ENCODE results near the gene AFF3.

DNA sequence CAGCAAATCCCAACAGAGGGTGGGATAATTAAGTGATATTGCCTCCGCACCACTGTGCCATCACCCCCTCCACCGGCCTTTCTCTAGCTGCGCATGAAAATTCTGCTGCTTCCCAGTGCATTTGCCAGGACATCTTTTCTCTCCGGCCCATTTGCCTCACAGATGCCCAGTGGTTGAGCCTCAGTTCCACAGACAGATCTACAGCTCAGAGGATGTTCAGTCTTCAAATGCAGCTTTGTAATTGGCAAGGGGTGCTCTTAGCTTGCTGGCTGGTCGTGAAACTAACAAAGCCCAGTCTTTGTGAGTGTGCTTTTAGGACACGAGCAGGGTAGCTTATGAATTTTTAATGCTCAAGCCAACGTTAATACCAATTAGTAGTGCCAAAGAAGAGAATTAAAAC lies 399.2 kb downstream of the AFF3 start:
- TF ChIP-seq, protein P1, sequence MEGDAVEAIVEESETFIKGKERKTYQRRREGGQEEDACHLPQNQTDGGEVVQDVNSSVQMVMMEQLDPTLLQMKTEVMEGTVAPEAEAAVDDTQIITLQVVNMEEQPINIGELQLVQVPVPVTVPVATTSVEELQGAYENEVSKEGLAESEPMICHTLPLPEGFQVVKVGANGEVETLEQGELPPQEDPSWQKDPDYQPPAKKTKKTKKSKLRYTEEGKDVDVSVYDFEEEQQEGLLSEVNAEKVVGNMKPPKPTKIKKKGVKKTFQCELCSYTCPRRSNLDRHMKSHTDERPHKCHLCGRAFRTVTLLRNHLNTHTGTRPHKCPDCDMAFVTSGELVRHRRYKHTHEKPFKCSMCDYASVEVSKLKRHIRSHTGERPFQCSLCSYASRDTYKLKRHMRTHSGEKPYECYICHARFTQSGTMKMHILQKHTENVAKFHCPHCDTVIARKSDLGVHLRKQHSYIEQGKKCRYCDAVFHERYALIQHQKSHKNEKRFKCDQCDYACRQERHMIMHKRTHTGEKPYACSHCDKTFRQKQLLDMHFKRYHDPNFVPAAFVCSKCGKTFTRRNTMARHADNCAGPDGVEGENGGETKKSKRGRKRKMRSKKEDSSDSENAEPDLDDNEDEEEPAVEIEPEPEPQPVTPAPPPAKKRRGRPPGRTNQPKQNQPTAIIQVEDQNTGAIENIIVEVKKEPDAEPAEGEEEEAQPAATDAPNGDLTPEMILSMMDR (IDR thresholded peaks at IDR 0.05), result no peak
- no peak for TF ChIP-seq ZFX (IDR thresholded peaks at IDR 0.05; ENCODE audit: borderline replicate concordance)

Measured in 22Rv1 (cell line).